ENCODE measurements around the gene CARMIL1.

The CARMIL1 gene

GRCh38 chr6:25403150-25403549, 124.0 kb downstream of the CARMIL1 start:
- no peak for TF ChIP-seq CTCF (IDR thresholded peaks at IDR 0.05; ENCODE audit: insufficient read depth, missing control alignments)
- FAIRE-seq (no peak), DNase-seq (ENCODE audit: insufficient read length, low spot score) (no peak)

- no peak for FAIRE-seq
- no peak for DNase-seq (ENCODE audit: insufficient read length, low spot score)
- TF ChIP-seq CTCF (IDR thresholded peaks at IDR 0.05; ENCODE audit: insufficient read depth, missing control alignments): no peak
Measured at GRCh38 chr6:25404091-25404490, 124.9 kb downstream of the CARMIL1 start.

GRCh38 chr6:25404693-25405169, 125.6 kb downstream of the CARMIL1 start:
- no peak for FAIRE-seq
- TF ChIP-seq CTCF (IDR thresholded peaks at IDR 0.05; ENCODE audit: insufficient read depth, missing control alignments): no peak
- no peak for DNase-seq (ENCODE audit: insufficient read length, low spot score)

- FAIRE-seq: no peak
- DNase-seq (ENCODE audit: insufficient read length, low spot score): no peak
- no peak for TF ChIP-seq CTCF (IDR thresholded peaks at IDR 0.05; ENCODE audit: insufficient read depth, missing control alignments)
Measured at GRCh38 chr6:25405442-25405841, 126.3 kb downstream of the CARMIL1 start.

GRCh38 chr6:25407431-25407830, 128.3 kb downstream of the CARMIL1 start:
- DNase-seq (ENCODE audit: insufficient read length, low spot score) (no peak), FAIRE-seq (no peak)
- no peak for TF ChIP-seq CTCF (IDR thresholded peaks at IDR 0.05; ENCODE audit: insufficient read depth, missing control alignments)

GRCh38 chr6:25410102-25410501, 130.9 kb downstream of the CARMIL1 start:
- DNase-seq (ENCODE audit: insufficient read length, low spot score) (no peak), FAIRE-seq (no peak)
- TF ChIP-seq CTCF (IDR thresholded peaks at IDR 0.05; ENCODE audit: insufficient read depth, missing control alignments): no peak

- no peak for DNase-seq (ENCODE audit: insufficient read length, low spot score)
- no peak for FAIRE-seq
- TF ChIP-seq CTCF (IDR thresholded peaks at IDR 0.05; ENCODE audit: insufficient read depth, missing control alignments): no peak
Measured at GRCh38 chr6:25411316-25411950, 132.3 kb downstream of the CARMIL1 start.
